Stimulated activated CD8-positive, alpha-beta memory T cell treated with anti-CD3 and anti-CD28 coated beads, Interleukin-15, amount 100 ng/mL, for 48 hours (primary cell): ENCODE results near the gene PLPP7.

Source experiments
- DNase-seq, 2 donors: peaks; one replicate each; pipeline ENCODE4 v3.0.0-alpha.2; 2020; ENCODE audit warnings: low read depth in 2 of 2

The PLPP7 gene

DNA sequence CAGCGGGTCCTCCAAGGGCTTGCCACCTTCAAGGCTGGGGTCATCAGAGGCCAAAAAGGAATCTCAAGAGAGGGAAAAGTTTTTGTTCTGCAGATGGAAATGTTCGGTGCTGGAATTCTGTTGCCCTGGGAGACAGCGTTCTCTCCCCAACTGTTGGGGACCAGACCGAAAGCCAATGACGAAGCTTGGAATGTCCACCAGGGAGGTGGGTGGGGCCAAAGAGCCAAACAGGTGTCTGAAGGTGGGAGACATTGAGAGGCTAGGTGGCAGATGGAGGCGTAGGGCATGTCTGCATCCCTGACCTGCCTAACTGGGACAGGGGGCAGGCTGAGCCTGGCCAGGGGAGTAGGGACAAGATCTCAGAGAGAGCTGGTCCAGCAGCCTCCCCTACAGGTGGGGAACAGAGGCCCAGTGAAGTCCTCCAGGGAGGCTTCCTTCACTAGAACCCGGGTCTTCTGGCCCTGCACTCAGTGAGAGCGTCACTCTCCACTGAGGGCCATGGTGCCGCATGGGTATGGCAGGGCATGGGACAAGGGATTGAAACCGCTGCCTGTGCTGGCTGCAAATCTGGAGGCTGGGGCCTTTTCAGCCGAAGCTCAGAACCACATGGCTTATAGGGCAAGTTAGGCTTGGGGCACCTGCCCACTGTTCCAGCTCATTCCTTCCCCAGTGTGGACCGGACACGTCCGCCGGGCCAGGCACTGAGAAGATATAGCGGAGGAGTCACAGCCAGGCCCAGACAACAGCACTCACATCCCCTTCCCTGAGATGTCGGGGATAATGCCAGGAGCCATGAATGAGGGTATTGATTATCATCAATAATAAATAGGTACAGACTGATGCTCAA is 8.2 kb upstream of the PLPP7 start:
- DNase-seq: no peak

DNA sequence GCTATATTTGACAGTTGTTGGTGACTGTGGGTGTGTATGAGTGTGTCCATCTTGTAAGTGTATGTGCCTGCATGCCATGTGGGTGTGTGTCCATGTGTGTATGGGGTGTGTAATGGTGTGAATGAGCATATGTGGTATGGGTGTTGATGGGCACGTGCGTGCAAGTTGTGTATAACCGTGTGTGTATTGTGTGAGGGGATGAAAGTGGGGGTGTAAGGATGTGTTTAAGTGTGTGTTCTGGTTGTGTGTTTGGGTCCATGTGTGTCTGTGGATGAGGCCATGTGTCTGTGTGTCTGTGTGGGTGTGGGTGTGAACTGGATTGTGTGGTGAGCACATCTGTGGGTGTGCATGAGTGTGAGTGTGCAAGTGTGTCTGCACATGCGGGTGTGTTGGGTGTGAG is 7.3 kb upstream of the PLPP7 start:
- no peak for DNase-seq

GRCh38 chr9:131282688-131283422 is 6.7 kb upstream of the PLPP7 start:
- DNase-seq: no peak

- DNase-seq: no peak
Observed at GRCh38 chr9:131284856-131285255, 4.7 kb upstream of the PLPP7 start.

DNA sequence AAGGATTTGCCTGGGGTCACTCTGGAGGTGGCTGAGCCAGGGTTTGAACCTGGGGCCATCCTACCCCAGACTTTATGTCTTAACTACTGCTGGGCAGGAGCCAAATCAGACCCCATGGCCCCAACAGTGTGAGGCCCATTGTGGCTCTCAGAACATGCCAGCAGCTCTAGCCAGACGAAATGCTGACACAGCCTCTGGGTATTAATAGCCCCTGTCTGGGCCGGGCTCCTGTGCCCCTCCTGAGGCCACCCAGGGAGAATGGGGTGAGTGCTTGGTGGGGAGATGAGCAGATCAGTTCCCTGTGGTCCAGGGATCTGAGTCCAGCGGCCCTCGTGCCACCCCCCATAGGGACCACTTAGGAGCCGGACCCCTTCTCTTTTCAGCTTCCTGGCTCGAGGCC is 2.2 kb upstream of the PLPP7 start:
- DNase-seq: no peak

GRCh38 chr9:131288217-131288616 is 1.3 kb upstream of the PLPP7 start:
- DNase-seq: no peak

GRCh38 chr9:131290036-131290766 is 678 bp downstream of the PLPP7 start:
- DNase-seq: no peak

- DNase-seq: no peak
Observed at GRCh38 chr9:131290767-131291370, 1.3 kb downstream of the PLPP7 start.

DNA sequence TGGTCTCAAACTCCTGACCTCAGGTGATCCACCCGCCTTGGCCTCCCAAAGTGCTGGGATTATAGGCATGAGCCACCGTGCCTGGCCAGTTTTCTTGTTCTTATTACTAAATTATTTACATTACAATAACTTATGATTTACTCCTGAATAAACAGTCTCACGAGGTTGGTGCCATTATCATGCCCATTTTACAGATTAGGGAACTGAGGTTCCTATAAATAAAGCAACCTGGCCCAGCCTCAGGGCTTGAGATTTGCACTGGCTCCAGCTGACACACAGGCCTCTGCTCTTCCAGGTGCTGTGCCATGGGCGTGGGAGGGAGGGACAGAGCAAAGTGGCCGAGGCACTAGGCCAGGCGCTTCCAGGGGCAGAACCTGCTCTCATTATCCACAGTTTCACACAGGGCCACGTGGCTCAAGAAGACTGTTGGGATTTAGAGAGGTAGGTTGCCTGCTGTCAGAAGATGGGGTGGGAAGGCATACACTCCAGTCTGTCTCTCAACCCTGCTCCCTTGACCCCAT is 2.3 kb downstream of the PLPP7 start:
- DNase-seq: no peak

DNA sequence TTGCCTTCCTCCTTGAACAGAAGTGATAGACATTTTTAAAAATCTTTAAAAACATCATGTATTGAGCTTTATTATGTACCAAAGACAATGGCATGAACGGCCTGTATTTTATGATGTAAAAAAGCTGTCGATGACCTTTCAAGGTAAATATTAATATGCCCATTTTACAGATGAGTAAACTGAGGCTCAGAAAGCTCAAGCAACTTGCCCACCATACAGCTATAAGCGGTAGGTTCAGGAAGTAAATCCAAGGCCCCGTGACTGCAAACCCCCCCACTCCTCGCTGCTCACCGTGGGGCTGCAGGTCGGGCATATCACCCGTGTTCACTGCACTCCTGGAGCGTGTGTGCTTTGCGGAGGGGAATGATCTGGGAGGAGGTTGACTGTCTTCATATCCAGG is 3.4 kb downstream of the PLPP7 start:
- DNase-seq: no peak

- no peak for DNase-seq
Observed at GRCh38 chr9:131296460-131296859, 6.9 kb downstream of the PLPP7 start.

- DNase-seq: no peak
Observed at GRCh38 chr9:131296906-131297500, 7.5 kb downstream of the PLPP7 start.

GRCh38 chr9:131297903-131298302 is 8.4 kb downstream of the PLPP7 start:
- DNase-seq: no peak

DNA sequence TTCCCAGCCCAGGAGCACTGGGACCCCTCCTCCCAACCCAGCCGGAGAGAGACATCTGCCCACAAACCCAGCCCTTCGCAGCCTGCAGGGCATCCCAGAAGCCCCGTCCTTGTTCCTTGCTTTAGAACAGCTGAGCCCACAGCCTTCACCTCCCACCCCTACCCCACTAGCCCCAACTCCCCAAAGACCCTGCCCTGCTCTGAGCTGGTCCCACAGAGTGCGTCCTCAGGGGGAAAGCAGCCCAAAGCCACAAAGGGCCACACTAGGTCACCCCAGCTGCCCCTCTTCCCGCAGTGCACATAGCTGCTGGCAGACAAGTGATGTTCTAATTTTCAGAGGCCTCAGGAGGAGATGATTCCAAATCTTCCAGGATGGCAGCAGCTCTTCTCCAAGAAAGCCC is 8.8 kb downstream of the PLPP7 start:
- DNase-seq: no peak

GRCh38 chr9:131298816-131299215 is 9.3 kb downstream of the PLPP7 start:
- no peak for DNase-seq

DNA sequence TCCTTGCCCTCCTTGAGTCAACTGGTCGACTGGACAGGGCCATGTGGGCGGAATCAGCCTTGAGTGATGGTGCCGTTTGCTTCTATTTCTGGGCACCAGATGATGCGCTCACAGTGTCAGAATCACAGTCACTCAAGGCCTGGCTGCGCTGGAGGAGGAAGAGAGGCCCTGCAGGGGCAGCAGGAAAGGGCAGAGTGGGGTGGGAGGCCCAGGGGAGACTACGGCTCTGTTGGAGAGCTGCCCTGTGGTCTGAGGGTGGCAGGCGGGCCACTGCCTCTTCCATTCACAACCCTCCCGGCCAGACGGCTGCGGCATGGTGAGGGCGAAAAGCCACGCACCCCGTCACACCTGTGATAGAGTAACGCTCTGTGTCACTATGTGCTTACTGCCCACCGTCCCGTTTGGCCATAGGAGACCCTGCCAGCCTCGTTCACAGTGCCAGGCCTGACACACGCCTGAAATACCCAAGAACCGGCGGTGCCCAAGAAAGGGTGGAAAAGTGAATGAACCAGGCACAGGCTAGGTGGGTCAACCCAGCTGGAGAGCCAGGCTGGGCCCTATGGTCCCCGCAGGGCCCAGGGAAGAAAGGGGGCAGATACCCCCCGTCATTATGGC is 9.9 kb downstream of the PLPP7 start:
- no peak for DNase-seq

DNA sequence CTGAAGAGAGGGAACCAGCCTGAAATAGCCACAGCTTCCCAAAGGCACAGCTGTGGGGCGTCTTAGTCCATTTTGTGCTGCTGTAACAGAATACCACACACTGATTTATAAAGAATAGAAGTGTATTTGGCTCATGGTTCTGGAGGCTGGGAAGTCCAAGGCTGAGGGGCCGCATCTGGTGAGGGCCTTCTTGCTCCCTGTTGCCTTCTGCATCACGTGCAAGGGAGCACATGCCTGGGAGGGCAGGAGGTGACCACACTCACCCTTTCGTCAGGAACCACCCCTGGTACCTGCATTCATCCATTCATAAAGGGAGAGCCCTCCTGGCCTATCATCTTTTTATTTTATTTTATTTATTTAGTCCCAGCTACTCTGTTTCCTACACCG is 10.4 kb downstream of the PLPP7 start:
- DNase-seq: no peak

DNA sequence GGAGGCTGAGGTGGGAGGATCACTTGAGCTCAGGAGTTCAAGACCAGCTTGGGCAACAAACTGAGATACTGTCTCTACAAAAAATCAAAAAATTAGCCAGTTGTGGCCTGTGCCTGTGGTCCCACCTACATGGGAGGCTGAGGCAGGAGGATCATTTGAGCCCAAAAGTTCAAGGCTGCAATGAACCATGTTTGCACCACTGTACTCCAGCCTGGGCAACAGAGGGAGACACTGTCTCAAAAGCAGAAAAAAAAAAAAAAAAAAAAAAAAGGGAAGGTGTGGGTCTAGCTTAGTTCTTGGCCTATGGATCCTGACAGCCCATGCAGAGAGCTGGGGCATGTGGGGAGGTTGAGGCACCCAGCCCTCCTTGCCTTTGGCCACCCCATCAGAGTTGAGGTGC is 10.9 kb downstream of the PLPP7 start:
- no peak for DNase-seq

- DNase-seq: no peak
Observed at GRCh38 chr9:131302244-131303075, 12.9 kb downstream of the PLPP7 start.
